WTC11 (cell line): ENCODE measurements around the gene CD37. TPM values are rescaled to one million over a fixed set of nuclear protein-coding genes. Genes with fewer than 3 reads are reported as not detected.
"Not testable (repeated sequence)": the region's sequence is repeated elsewhere in the genome, so short reads cannot be mapped to it uniquely, and the experiment has no call there.

Source experiments
- ATAC-seq: fragments of 200-7000 bp; cut with Tn5 transposase; 2 replicates; pipeline ENCODE4 v1.10.0; 2021; ENCODE audit warnings: mild to moderate bottlenecking, moderate library complexity
- CTCF ChIA-PET: fragments of 300-600 bp; sonication (Branson Sonifier 250); formaldehyde crosslinking; loops from one replicate; lab custom pipeline; 2021; ENCODE audit warnings: antibody characterized with exemption; lab: Charles Lee
- POLR2A ChIA-PET: fragments of 350-600 bp; sonication (Branson Sonifier 250); formaldehyde crosslinking; loops from one replicate; lab custom pipeline; 2021; ENCODE audit warnings: antibody characterized with exemption; lab: Charles Lee
- DNase-seq: peaks from one replicate; pipeline ENCODE4 v3.0.0; 2021; ENCODE audit warnings: low spot score
- H3K27ac Mint-ChIP-seq: 2 replicates; pipeline ENCODE4 v1.8.0; 2021; ENCODE audit warnings: mixed read lengths
- H3K27me3 Mint-ChIP-seq: 2 replicates; pipeline ENCODE4 v1.8.0; 2021; ENCODE audit warnings: low read depth, mild to moderate bottlenecking, moderate library complexity, mixed read lengths
- H3K36me3 Mint-ChIP-seq: 2 replicates; pipeline ENCODE4 v1.8.0; 2021; ENCODE audit warnings: mixed read lengths
- H3K4me1 Mint-ChIP-seq: 2 replicates; pipeline ENCODE4 v1.8.0; 2022; ENCODE audit warnings: mixed read lengths
- H3K4me3 Mint-ChIP-seq: 2 replicates; pipeline ENCODE4 v1.8.0; 2021; ENCODE audit warnings: mild to moderate bottlenecking, moderate library complexity, mixed read lengths
- H3K9me3 Mint-ChIP-seq: 2 replicates; pipeline ENCODE4 v1.8.0; 2021; ENCODE audit warnings: mixed read lengths
- CREB1 ChIP-seq: sonication (generic); formaldehyde crosslinking; IDR thresholded peaks from 2 replicates; pipeline ENCODE4 v1.8.0; 2023; ENCODE audit warnings: mild to moderate bottlenecking, missing genetic modification reagents
- FOXK1 ChIP-seq: sonication (generic); formaldehyde crosslinking; IDR thresholded peaks from 2 replicates; pipeline ENCODE4 v1.8.0; 2022; ENCODE audit warnings: mild to moderate bottlenecking, moderate library complexity, missing genetic modification reagents
- GABPB1 ChIP-seq: sonication (generic); formaldehyde crosslinking; IDR thresholded peaks from 2 replicates; pipeline ENCODE4 v1.8.1; 2023; ENCODE audit warnings: mild to moderate bottlenecking, missing genetic modification reagents
- HMGA2 ChIP-seq: fragments of 250-450 bp; sonication (Bioruptor Pico); IDR thresholded peaks from 2 replicates; pipeline ENCODE4 v1.4.0; 2021; ENCODE audit warnings: mild to moderate bottlenecking, moderate library complexity
- NR1H2 ChIP-seq: sonication (generic); formaldehyde crosslinking; IDR thresholded peaks from 2 replicates; pipeline ENCODE4 v1.9.0; 2021; ENCODE audit warnings: mild to moderate bottlenecking, moderate library complexity, missing genetic modification reagents
- SOX15 ChIP-seq: fragments of 250-450 bp; sonication (Bioruptor Pico); IDR thresholded peaks from 2 replicates; pipeline ENCODE4 v1.9.0; 2021; ENCODE audit warnings: mild to moderate bottlenecking
- TEAD4 ChIP-seq: sonication (generic); formaldehyde crosslinking; IDR thresholded peaks from 2 replicates; pipeline ENCODE4 v1.8.0; 2022; ENCODE audit warnings: mild to moderate bottlenecking, missing genetic modification reagents
- TP53 ChIP-seq: sonication (generic); formaldehyde crosslinking; IDR thresholded peaks from 2 replicates; pipeline ENCODE4 v1.8.1; 2023; ENCODE audit warnings: mild to moderate bottlenecking, missing genetic modification reagents
- ZNF263 ChIP-seq: sonication (generic); formaldehyde crosslinking; IDR thresholded peaks from 2 replicates; pipeline ENCODE4 v1.8.1; 2022; ENCODE audit warnings: low read depth, mild to moderate bottlenecking, moderate library complexity, missing genetic modification reagents
- ZNF416 ChIP-seq: fragments of 250-450 bp; sonication (Bioruptor Pico); IDR thresholded peaks from 2 replicates; pipeline ENCODE4 v1.9.0; 2021; ENCODE audit warnings: mild to moderate bottlenecking, inconsistent platforms
- ZNF423 ChIP-seq: fragments of 250-450 bp; sonication (Bioruptor Pico); IDR thresholded peaks from 2 replicates; pipeline ENCODE4 v2.1.2; 2022; ENCODE audit warnings: mild to moderate bottlenecking, moderate library complexity
- total RNA-seq: library from RNA; stranded (reverse); gene quantifications from 3 replicates; pipeline ENCODE4 v1.2.3, GENCODE V29; 2021
- TF ChIP-seq, protein P1 (sequence below): sonication (generic); formaldehyde crosslinking; IDR thresholded peaks from 2 replicates; pipeline ENCODE4 v1.8.0; 2022; ENCODE audit warnings: mild to moderate bottlenecking, missing genetic modification reagents
- TF ChIP-seq, protein P2 (sequence below): fragments of 250-450 bp; sonication (Bioruptor Pico); IDR thresholded peaks from 2 replicates; pipeline ENCODE4 v1.9.0; 2021; ENCODE audit warnings: moderate library complexity, mild to moderate bottlenecking, inconsistent platforms, borderline replicate concordance
- TF ChIP-seq, protein P3 (sequence below): sonication (generic); formaldehyde crosslinking; IDR thresholded peaks from 2 replicates; pipeline ENCODE4 v1.8.1; 2023; ENCODE audit warnings: mild to moderate bottlenecking, missing genetic modification reagents, moderate library complexity
- TF ChIP-seq, protein P4 (sequence below): fragments of 250-450 bp; sonication (Bioruptor Pico); IDR thresholded peaks from 2 replicates; pipeline ENCODE4 v2.1.2; 2022; ENCODE audit warnings: mild to moderate bottlenecking, moderate library complexity
- TF ChIP-seq, protein P5 (sequence below): fragments of 200-600 bp; IDR thresholded peaks from 2 replicates; pipeline ENCODE4 v1.8.0; 2022; ENCODE audit warnings: antibody characterized with exemption
- TF ChIP-seq, protein P6 (sequence below): fragments of 250-450 bp; sonication (Bioruptor Pico); IDR thresholded peaks from 2 replicates; pipeline ENCODE4 v1.9.0; 2021; ENCODE audit warnings: mild to moderate bottlenecking, borderline replicate concordance
- TF ChIP-seq, protein P7 (sequence below): sonication (generic); formaldehyde crosslinking; IDR thresholded peaks from 2 replicates; pipeline ENCODE4 v1.8.0; 2022; ENCODE audit warnings: mild to moderate bottlenecking, missing genetic modification reagents

Gene CD37
- total RNA-seq, 1 experiment from 2014 or later: 1.6 TPM

DNA sequence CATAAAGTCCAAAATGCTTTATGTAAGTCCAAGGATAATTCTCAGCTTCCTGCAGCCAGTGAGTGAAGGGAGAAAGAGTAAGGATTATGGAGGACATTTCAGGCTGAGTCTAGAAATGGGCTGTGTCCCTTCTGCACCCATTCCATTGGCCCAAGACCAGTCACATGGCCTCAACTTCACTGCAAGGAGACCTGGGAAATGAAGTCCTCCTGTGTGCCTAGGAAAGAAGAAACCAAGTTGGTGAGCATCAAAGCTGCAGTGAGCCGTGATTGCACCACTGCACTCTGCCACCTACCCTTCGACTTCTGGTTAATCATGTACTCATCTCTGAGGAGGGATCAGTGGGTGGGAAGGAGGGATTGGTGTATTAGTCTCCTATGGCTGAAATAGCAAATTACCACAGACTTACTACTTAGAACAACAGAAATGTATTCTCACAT is 3.6 kb upstream of the CD37 start (continued):
- TF ChIP-seq, protein P1, sequence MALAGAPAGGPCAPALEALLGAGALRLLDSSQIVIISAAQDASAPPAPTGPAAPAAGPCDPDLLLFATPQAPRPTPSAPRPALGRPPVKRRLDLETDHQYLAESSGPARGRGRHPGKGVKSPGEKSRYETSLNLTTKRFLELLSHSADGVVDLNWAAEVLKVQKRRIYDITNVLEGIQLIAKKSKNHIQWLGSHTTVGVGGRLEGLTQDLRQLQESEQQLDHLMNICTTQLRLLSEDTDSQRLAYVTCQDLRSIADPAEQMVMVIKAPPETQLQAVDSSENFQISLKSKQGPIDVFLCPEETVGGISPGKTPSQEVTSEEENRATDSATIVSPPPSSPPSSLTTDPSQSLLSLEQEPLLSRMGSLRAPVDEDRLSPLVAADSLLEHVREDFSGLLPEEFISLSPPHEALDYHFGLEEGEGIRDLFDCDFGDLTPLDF (CRISPR knock-in tag): no peak
- TF ChIP-seq SOX15 (CRISPR knock-in tag): no peak
- TF ChIP-seq, all 79 proteins: peak for 4

DNA sequence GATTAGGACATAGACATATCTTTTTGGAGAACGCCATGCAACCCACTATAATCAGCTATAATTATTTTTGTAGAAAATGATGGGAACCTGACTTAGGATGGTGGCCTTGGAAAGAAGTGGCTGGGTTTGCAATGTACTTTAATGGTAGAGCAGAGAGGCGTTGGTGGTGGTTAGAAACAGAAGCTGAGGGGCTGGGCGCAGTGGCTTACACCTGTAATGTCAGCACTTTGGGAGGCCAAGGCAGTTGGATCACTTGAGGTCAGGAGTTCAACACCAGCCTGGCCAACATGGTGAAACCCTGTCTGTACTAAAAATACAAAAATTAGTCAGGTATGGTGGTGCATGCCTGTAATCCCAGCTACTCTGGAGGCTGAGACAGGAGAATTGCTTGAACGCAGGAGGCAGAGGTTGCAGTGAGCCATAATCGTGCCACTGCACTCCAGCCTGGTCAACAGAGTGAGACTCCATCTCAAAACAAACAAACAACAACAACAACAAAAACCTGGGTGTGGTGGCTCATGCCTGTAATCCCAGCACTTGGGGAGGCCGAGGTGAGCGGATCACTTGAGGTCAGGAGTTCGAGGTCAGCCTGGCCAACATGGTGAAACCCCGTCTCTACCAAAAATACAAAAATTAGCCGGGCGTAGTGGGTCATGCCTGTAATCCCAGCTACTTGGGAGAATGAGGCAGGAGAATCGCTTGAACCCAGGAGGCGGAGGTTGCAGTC is 2.4 kb upstream of the CD37 start:
- Mint-ChIP-seq H3K4me1 (peaks cover 16% of the 10 kb centered on the region), H3K27me3 (peaks cover 42% of the 10 kb centered on the region)
- DNase-seq, H3K27ac Mint-ChIP-seq, H3K36me3 Mint-ChIP-seq, ATAC-seq, H3K4me3 Mint-ChIP-seq, H3K9me3 Mint-ChIP-seq: not testable (repeated sequence)
- ChIA-PET CTCF (interaction anchor here (0.6 kb wide), 2 partner anchors 29 to 146 kb away, joined by 4 read pairs; partner anchors contain the start of gene TEAD2), POLR2A (interaction anchor here (0.6 kb wide), 1 partner anchor 931 kb away, joined by 8 read pairs; no protein-coding TSS in a partner anchor)

DNA sequence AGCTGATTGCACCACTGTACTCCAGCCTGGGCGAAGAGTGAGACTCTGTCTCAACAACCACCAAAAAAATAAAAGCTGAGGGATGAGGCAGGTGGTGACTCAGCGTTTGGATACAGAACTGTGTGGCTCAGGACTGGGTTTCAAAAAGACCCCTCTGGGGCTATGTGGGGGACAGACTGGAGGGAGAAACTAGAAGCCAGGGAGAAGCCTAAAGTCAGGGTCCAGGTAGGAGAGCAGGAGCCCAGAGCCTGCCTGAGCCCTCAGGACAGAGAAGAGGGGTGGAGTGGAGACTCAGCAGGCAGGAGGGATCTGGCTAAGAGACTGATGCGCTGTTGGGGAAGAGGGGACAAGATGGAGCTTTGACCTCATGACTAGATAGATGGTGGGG is 1.8 kb upstream of the CD37 start:
- Mint-ChIP-seq H3K27ac (no peak overlapping the region), H3K4me3 (no peak overlapping the region), H3K9me3 (no peaks in the 10 kb centered on the region), H3K36me3 (peaks cover 5% of the 10 kb centered on the region), H3K27me3 (peaks cover 48% of the 10 kb centered on the region), H3K4me1 (peaks cover 21% of the 10 kb centered on the region)
- no peak for DNase-seq
- TF ChIP-seq FOXK1: no peak
- TF ChIP-seq, protein P2, sequence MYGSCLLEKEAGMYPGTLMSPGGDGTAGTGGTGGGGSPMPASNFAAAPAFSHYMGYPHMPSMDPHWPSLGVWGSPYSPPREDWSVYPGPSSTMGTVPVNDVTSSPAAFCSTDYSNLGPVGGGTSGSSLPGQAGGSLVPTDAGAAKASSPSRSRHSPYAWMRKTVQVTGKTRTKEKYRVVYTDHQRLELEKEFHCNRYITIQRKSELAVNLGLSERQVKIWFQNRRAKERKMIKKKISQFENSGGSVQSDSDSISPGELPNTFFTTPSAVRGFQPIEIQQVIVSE: no peak
- TF ChIP-seq, protein P3, sequence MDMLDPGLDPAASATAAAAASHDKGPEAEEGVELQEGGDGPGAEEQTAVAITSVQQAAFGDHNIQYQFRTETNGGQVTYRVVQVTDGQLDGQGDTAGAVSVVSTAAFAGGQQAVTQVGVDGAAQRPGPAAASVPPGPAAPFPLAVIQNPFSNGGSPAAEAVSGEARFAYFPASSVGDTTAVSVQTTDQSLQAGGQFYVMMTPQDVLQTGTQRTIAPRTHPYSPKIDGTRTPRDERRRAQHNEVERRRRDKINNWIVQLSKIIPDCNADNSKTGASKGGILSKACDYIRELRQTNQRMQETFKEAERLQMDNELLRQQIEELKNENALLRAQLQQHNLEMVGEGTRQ: no peak
- TF ChIP-seq, protein P4, sequence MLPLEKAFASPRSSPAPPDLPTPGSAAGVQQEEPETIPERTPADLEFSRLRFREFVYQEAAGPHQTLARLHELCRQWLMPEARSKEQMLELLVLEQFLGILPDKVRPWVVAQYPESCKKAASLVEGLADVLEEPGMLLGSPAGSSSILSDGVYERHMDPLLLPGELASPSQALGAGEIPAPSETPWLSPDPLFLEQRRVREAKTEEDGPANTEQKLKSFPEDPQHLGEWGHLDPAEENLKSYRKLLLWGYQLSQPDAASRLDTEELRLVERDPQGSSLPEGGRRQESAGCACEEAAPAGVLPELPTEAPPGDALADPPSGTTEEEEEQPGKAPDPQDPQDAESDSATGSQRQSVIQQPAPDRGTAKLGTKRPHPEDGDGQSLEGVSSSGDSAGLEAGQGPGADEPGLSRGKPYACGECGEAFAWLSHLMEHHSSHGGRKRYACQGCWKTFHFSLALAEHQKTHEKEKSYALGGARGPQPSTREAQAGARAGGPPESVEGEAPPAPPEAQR (CRISPR knock-in tag): no peak
- ChIA-PET CTCF (interaction anchor here (0.6 to 0.7 kb wide), 2 partner anchors 146 to 277 kb away, joined by 3 to 4 read pairs; no protein-coding TSS in a partner anchor), POLR2A (no interaction called here)
- no peak for ATAC-seq

DNA sequence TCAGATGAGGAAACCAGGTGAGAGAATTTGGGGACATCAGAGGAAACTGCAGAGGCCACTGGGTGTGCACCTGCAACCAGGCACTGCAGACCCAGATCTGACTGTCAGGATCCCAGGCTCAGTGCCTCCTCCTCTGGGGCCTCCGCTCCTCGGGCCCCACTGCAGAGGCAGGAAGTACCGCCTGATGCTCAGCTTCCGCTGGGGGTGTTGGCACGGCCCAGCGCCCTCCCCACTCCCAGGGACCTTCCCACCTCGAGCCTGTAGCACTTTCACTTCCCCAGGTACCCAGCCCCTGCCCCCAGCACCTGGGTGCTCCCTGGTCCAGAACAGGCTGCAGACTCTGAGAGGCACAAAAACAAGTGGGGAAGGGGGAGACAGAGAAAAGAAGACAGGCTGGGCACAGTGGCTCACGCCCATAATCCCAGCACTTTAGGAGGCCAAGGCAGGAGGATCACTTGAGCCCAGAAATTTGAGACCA is 1.4 kb upstream of the CD37 start:
- ChIA-PET CTCF (interaction anchor here (0.6 to 0.7 kb wide), 2 partner anchors 145 to 278 kb away, joined by 3 to 4 read pairs; no protein-coding TSS in a partner anchor), POLR2A (interaction anchor here (0.6 kb wide), 1 partner anchor 449 kb away, joined by 4 read pairs; no protein-coding TSS in a partner anchor)
- no peak for ATAC-seq
- H3K9me3 Mint-ChIP-seq: no peaks in the 10 kb centered on the region
- peaks cover 5% of the 10 kb centered on the region for H3K36me3 Mint-ChIP-seq
- H3K27me3 Mint-ChIP-seq: peaks cover 52% of the 10 kb centered on the region
- H3K4me3 Mint-ChIP-seq: no peak overlapping the region
- DNase-seq: no peak
- H3K27ac Mint-ChIP-seq: no peak overlapping the region
- peaks cover 25% of the 10 kb centered on the region for H3K4me1 Mint-ChIP-seq
- no peak for TF ChIP-seq ZNF416 (CRISPR knock-in tag)
- TF ChIP-seq HMGA2 (CRISPR knock-in tag): no peak
- TF ChIP-seq, protein P5, sequence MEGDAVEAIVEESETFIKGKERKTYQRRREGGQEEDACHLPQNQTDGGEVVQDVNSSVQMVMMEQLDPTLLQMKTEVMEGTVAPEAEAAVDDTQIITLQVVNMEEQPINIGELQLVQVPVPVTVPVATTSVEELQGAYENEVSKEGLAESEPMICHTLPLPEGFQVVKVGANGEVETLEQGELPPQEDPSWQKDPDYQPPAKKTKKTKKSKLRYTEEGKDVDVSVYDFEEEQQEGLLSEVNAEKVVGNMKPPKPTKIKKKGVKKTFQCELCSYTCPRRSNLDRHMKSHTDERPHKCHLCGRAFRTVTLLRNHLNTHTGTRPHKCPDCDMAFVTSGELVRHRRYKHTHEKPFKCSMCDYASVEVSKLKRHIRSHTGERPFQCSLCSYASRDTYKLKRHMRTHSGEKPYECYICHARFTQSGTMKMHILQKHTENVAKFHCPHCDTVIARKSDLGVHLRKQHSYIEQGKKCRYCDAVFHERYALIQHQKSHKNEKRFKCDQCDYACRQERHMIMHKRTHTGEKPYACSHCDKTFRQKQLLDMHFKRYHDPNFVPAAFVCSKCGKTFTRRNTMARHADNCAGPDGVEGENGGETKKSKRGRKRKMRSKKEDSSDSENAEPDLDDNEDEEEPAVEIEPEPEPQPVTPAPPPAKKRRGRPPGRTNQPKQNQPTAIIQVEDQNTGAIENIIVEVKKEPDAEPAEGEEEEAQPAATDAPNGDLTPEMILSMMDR: no peak
- TF ChIP-seq TP53 (CRISPR knock-in tag): no peak
- TF ChIP-seq CREB1 (CRISPR knock-in tag): no peak
- TF ChIP-seq ZNF423 (CRISPR knock-in tag): no peak
- TF ChIP-seq SOX15 (CRISPR knock-in tag): no peak
- TF ChIP-seq TEAD4 (CRISPR knock-in tag): no peak
- TF ChIP-seq, protein P6, sequence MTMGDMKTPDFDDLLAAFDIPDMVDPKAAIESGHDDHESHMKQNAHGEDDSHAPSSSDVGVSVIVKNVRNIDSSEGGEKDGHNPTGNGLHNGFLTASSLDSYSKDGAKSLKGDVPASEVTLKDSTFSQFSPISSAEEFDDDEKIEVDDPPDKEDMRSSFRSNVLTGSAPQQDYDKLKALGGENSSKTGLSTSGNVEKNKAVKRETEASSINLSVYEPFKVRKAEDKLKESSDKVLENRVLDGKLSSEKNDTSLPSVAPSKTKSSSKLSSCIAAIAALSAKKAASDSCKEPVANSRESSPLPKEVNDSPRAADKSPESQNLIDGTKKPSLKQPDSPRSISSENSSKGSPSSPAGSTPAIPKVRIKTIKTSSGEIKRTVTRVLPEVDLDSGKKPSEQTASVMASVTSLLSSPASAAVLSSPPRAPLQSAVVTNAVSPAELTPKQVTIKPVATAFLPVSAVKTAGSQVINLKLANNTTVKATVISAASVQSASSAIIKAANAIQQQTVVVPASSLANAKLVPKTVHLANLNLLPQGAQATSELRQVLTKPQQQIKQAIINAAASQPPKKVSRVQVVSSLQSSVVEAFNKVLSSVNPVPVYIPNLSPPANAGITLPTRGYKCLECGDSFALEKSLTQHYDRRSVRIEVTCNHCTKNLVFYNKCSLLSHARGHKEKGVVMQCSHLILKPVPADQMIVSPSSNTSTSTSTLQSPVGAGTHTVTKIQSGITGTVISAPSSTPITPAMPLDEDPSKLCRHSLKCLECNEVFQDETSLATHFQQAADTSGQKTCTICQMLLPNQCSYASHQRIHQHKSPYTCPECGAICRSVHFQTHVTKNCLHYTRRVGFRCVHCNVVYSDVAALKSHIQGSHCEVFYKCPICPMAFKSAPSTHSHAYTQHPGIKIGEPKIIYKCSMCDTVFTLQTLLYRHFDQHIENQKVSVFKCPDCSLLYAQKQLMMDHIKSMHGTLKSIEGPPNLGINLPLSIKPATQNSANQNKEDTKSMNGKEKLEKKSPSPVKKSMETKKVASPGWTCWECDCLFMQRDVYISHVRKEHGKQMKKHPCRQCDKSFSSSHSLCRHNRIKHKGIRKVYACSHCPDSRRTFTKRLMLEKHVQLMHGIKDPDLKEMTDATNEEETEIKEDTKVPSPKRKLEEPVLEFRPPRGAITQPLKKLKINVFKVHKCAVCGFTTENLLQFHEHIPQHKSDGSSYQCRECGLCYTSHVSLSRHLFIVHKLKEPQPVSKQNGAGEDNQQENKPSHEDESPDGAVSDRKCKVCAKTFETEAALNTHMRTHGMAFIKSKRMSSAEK (CRISPR knock-in tag): no peak
- TF ChIP-seq ZNF263 (CRISPR knock-in tag): no peak
- TF ChIP-seq GABPB1: no peak
- TF ChIP-seq, protein P7, sequence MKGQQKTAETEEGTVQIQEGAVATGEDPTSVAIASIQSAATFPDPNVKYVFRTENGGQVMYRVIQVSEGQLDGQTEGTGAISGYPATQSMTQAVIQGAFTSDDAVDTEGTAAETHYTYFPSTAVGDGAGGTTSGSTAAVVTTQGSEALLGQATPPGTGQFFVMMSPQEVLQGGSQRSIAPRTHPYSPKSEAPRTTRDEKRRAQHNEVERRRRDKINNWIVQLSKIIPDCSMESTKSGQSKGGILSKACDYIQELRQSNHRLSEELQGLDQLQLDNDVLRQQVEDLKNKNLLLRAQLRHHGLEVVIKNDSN: no peak
- TF ChIP-seq NR1H2: no peak
